Rectal smooth muscle tissue (tissue), 1 donor: ENCODE results near the gene JADE3.
"Not testable (repeated sequence)": the region's sequence is repeated elsewhere in the genome, so short reads cannot be mapped to it uniquely, and the experiment has no call there.

Experiments used
- H3K27ac ChIP-seq: one replicate; pipeline ENCODE4 v1.7.0; 2013; ENCODE audit warnings: low read depth, low read length, inconsistent platforms
- H3K27me3 ChIP-seq: one replicate; pipeline ENCODE4 v1.7.0; 2013; ENCODE audit warnings: low read length; ENCODE audit not compliant: control insufficient read depth, insufficient read depth
- H3K36me3 ChIP-seq: one replicate; pipeline ENCODE4 v1.7.0; 2013; ENCODE audit warnings: low read length; ENCODE audit not compliant: control insufficient read depth, insufficient read depth
- H3K4me1 ChIP-seq: one replicate; pipeline ENCODE4 v1.7.0; 2013; ENCODE audit warnings: low read length; ENCODE audit not compliant: control insufficient read depth, insufficient read depth
- H3K4me3 ChIP-seq: one replicate; pipeline ENCODE4 v1.7.0; 2013; ENCODE audit warnings: low read length
- H3K9ac ChIP-seq: one replicate; pipeline ENCODE4 v1.7.0; 2013; ENCODE audit warnings: low read length

JADE3 gene

GRCh38 chrX:46953137-46953527 is 40.9 kb downstream of the JADE3 start:
- no peak overlapping the region for H3K27ac ChIP-seq

GRCh38 chrX:46953597-46953996 is 41.4 kb downstream of the JADE3 start:
- no peaks in the 10 kb centered on the region for H3K36me3 ChIP-seq
- H3K27me3 ChIP-seq = no peaks in the 10 kb centered on the region
- H3K4me1 ChIP-seq = no peaks in the 10 kb centered on the region
- H3K27ac ChIP-seq = no peak overlapping the region
- no peak overlapping the region for H3K4me3 ChIP-seq
- H3K9ac ChIP-seq = no peak overlapping the region

More at GRCh38 chrX:46953137-46953527, 40.9 kb downstream of the JADE3 start:
- Histone ChIP-seq H3K4me3 (no peak overlapping the region), H3K27me3 (no peaks in the 10 kb centered on the region), H3K4me1 (no peaks in the 10 kb centered on the region), H3K9ac (no peak overlapping the region), H3K36me3 (no peaks in the 10 kb centered on the region)

DNA sequence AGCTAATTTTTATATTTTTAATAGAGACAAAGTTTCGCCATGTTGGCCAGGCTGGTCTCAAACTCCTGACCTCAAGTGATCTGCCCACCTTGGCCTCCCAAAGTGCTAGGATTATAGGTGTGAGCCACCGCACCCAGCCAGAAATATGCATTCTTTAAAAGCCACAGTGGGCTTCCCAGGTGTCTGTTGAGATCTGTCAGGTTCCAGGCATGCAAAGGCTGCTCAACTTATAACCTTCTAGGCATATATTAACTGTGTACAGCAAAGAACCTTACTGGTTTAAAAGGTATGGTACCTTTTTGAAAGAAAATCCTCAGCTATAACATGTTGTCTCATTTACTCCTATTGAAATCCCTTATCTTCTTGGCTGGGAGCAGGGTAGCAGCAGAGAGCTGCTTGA is 42.5 kb downstream of the JADE3 start:
- no peaks in the 10 kb centered on the region for H3K36me3 ChIP-seq
- H3K27me3 ChIP-seq = no peaks in the 10 kb centered on the region
- H3K4me1 ChIP-seq = no peaks in the 10 kb centered on the region
- H3K9ac ChIP-seq = no peak overlapping the region
- no peak overlapping the region for H3K27ac ChIP-seq
- H3K4me3 ChIP-seq = no peak overlapping the region

DNA sequence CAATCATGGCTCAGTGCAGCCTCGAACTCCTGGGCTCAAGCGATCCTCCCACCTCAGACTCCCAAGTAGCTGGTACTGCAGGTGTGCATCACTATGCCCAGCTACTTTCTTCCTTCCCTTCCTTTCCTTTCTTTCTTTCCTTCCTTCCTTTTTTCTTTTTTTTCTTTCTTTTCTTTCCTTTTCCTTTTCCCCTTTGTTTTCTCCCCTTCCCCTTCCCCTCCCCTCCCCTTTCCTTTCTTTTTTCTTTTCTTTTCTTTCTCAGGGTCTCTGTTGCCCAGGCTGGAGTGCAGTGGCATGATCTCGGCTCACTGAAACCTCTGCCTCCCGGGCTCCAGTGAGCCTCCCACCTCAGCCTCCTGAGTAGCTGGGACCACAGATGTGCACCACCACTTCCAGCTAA is 44.4 kb downstream of the JADE3 start:
- H3K4me1 ChIP-seq, H3K9ac ChIP-seq, H3K36me3 ChIP-seq, H3K27ac ChIP-seq, H3K4me3 ChIP-seq, H3K27me3 ChIP-seq: not testable (repeated sequence)

DNA sequence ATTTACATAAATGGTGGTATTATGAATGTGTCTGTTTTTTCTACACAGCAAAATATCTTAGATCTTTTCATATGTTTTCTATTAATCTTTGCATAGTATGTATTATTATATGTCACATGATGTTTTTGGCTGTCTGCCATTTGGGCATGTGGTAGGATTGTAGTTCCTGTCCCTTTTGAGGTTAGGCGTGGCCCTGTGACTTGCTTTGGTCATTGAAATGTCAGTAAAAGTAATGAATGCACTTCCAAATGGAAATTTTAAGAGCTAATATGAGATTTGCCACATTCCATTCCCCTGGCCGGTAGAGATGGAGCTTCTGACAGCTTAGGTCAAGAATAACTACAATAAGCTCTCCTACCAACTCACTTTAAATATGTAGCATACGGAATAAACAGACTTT is 45.1 kb downstream of the JADE3 start:
- Histone ChIP-seq H3K27ac (no peak overlapping the region), H3K9ac (no peak overlapping the region), H3K4me1 (no peaks in the 10 kb centered on the region), H3K27me3 (no peaks in the 10 kb centered on the region), H3K36me3 (no peaks in the 10 kb centered on the region), H3K4me3 (no peak overlapping the region)

DNA sequence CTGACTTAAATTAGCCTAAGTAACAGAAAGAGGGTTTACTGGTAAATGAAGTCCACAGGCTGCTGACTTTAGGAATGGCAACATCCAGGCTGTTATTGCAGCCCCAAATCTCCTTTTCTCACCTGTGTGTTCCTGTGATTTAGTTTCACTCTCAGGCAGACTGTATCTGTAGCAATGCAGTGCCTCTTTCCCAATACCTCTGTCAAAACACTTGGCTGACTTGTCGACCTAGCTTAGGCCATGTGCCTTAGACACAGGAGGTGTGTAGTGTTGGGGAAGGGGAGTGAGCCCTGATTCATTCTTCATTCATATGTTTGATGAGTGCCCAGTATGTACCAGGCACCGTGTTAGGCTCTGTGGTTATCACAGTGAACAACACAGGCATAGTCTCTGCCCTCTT is 46.9 kb downstream of the JADE3 start:
- no peaks in the 10 kb centered on the region for H3K27me3 ChIP-seq
- H3K4me3 ChIP-seq = no peak overlapping the region
- H3K9ac ChIP-seq = no peak overlapping the region

GRCh38 chrX:46959985-46960700 is 47.9 kb downstream of the JADE3 start:
- Histone ChIP-seq H3K27ac (no peak overlapping the region), H3K36me3 (no peaks in the 10 kb centered on the region), H3K4me3 (no peak overlapping the region), H3K4me1 (no peaks in the 10 kb centered on the region), H3K27me3 (no peaks in the 10 kb centered on the region), H3K9ac (no peak overlapping the region)

More for the DNA sequence above, 46.9 kb downstream of the JADE3 start:
- Histone ChIP-seq H3K4me1 (no peaks in the 10 kb centered on the region), H3K27ac (no peak overlapping the region), H3K36me3 (no peaks in the 10 kb centered on the region)

DNA sequence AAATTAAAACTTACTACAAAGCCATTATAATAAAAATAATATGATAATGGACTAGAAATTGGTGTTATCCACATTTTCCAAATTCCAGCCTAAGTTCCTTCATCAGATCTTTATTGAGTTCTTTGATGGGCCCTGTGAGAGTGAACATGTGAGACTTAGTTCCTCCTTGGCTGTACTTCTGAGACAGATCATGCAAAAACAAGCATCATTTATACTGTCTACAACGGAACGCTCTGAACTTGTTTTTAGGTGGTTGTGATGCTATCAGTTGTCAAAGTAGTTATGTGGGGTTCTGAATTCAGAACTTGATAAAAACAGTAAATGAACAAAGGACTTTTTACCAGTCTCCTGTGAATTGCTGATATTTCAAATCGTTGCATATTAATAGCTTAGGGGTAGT is 48.9 kb downstream of the JADE3 start:
- H3K4me3 ChIP-seq = no peak overlapping the region
- H3K27ac ChIP-seq = no peak overlapping the region
- H3K4me1 ChIP-seq = no peaks in the 10 kb centered on the region
- no peaks in the 10 kb centered on the region for H3K36me3 ChIP-seq
- H3K9ac ChIP-seq = no peak overlapping the region
- H3K27me3 ChIP-seq = no peaks in the 10 kb centered on the region

GRCh38 chrX:46961574-46962283 is 49.5 kb downstream of the JADE3 start:
- no peak overlapping the region for H3K27ac ChIP-seq
- no peak overlapping the region for H3K9ac ChIP-seq
- no peak overlapping the region for H3K4me3 ChIP-seq
- H3K27me3 ChIP-seq = no peaks in the 10 kb centered on the region
- no peaks in the 10 kb centered on the region for H3K4me1 ChIP-seq
- H3K36me3 ChIP-seq = no peaks in the 10 kb centered on the region

- H3K4me3 ChIP-seq = no peak overlapping the region
- H3K27ac ChIP-seq = no peak overlapping the region
- H3K36me3 ChIP-seq = no peaks in the 10 kb centered on the region
These were observed 53.0 kb downstream of the JADE3 start for GRCh38 chrX:46965125-46965758.

GRCh38 chrX:46967547-46967946 is 55.3 kb downstream of the JADE3 start:
- Histone ChIP-seq H3K27ac (no peak overlapping the region), H3K27me3 (no peaks in the 10 kb centered on the region), H3K9ac (no peak overlapping the region)

More at GRCh38 chrX:46965125-46965758, 53.0 kb downstream of the JADE3 start:
- H3K9ac ChIP-seq = no peak overlapping the region
- no peaks in the 10 kb centered on the region for H3K27me3 ChIP-seq
- H3K4me1 ChIP-seq = no peaks in the 10 kb centered on the region

DNA sequence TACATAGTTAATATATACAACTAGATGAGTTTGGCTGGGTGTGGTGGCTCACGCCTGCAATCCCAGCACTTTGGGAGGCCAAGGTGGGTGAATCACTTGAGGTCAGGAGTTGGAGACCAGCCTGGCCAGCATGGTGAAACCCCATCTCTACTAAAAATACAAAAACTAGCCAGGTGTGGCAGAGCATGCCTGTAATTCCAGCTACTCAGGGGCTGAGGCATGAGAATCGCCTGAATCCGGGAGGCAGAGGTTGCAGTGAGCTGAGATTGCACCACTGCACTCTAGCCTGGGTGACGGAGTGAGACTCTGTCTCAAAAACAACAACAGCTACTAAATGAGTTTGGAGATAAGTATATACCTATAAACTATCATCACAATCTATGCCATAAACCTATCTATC is 64.8 kb downstream of the JADE3 start:
- H3K36me3 ChIP-seq, H3K27ac ChIP-seq, H3K4me3 ChIP-seq, H3K27me3 ChIP-seq, H3K9ac ChIP-seq, H3K4me1 ChIP-seq: not testable (repeated sequence)

More at GRCh38 chrX:46967547-46967946, 55.3 kb downstream of the JADE3 start:
- Histone ChIP-seq H3K4me1 (no peaks in the 10 kb centered on the region), H3K4me3 (no peak overlapping the region), H3K36me3 (no peaks in the 10 kb centered on the region)
